K562 (cell line): ENCODE data around the gene VDAC1. TPM values are rescaled to one million over a fixed set of nuclear protein-coding genes. Genes with fewer than 3 reads are reported as not detected.

Source experiments
- ATAC-seq: fragments of 200-7000 bp; cut with Tn5 transposase; 3 replicates; pipeline ENCODE4 v1.9.1; 2020; ENCODE audit warnings: moderate library complexity
- BruUV-seq: library from RNA; stranded (reverse); fragments of 400-500 nt; replicated peaks from 2 replicates; lab custom pipeline; 2021; lab: Mats Ljungman, UMichigan
- CTCF ChIA-PET: fragments of 300-600 bp; formaldehyde crosslinking; extraction: SDS; loops from one replicate; lab custom pipeline; 2021; ENCODE audit warnings: low intra/inter-chr PET ratio; lab: Yijun Ruan, JAX
- POLR2A ChIA-PET: fragments of 300-600, 350-650 bp; sonication (Branson Sonifier 250); formaldehyde crosslinking; extraction: SDS; loops from one replicate; lab custom pipeline; 2021; ENCODE audit warnings: antibody characterized with exemption, inconsistent platforms; lab: Yijun Ruan, JAX
- DNase-seq, 4 experiments: peaks; one replicate each; pipeline versions ENCODE4 v3.0.0 to v3.0.0-alpha.2; 2011 to 2018; ENCODE audit warnings: low spot score in 3 of 4, mixed read lengths in 3 of 4; ENCODE audit errors: extremely low read depth in 1 of 4
- FAIRE-seq: peaks from 2 replicates; lab custom pipeline; 2011; peaks lifted over from hg19 to GRCh38; lab: Jason Lieb, UNC
- H2AFZ ChIP-seq: 2 replicates; pipeline ENCODE4 v1.6.0; 2011; ENCODE audit warnings: low read depth, low read length, control low read depth, inconsistent platforms
- H3K27ac ChIP-seq: fragments of 200-600 bp; 3 replicates; pipeline ENCODE4 v1.8.0; 2011; ENCODE audit warnings: low read depth, mild to moderate bottlenecking, control low read depth, inconsistent platforms, low read length, moderate library complexity, mixed read lengths; ENCODE audit errors: extremely low read depth
- H3K27me3 ChIP-seq, 2 experiments: fragments of 300-600 bp in 1 of 2; 2 replicates in 1 of 2; 3 replicates in 1 of 2; pipeline versions ENCODE4 v1.6.0 to v1.8.0; 2011; ENCODE audit warnings: inconsistent platforms in 2 of 2, low read length in 2 of 2, mild to moderate bottlenecking in 1 of 2, mixed read lengths in 1 of 2, moderate library complexity in 1 of 2; ENCODE audit not compliant: control insufficient read depth in 2 of 2, insufficient read depth in 2 of 2
- H3K36me3 ChIP-seq: fragments of 300-600 bp; 3 replicates; pipeline ENCODE4 v1.8.0; 2011; ENCODE audit warnings: mild to moderate bottlenecking, low read length, inconsistent platforms; ENCODE audit not compliant: control insufficient read depth, insufficient read depth
- H3K4me1 ChIP-seq, 2 experiments: fragments of 200-600 bp in 1 of 2; replicated peaks in 1 of 2; 2 replicates in 1 of 2; 3 replicates in 1 of 2; pipeline versions ENCODE4 v1.5.1 to v1.8.0; 2011; ENCODE audit warnings: inconsistent platforms in 2 of 2, low read length in 2 of 2, mild to moderate bottlenecking in 1 of 2, mixed read lengths in 1 of 2, moderate library complexity in 1 of 2; ENCODE audit not compliant: control insufficient read depth in 2 of 2, insufficient read depth in 2 of 2
- H3K4me2 ChIP-seq: 2 replicates; pipeline ENCODE4 v1.6.1; 2011; ENCODE audit warnings: low read length, control low read depth, inconsistent platforms, mixed read lengths; ENCODE audit not compliant: insufficient read depth
- H3K4me3 ChIP-seq: fragments of 200-600 bp; sonication (generic), shearing (Covaris generic); 2 replicates; pipeline ENCODE4 v1.5.1; 2016; ENCODE audit warnings: control low read depth, inconsistent platforms
- H3K79me2 ChIP-seq: fragments of 200-600 bp; 3 replicates; pipeline ENCODE4 v1.8.0; 2011; ENCODE audit warnings: low read length, inconsistent platforms; ENCODE audit not compliant: control insufficient read depth, insufficient read depth
- H3K9ac ChIP-seq, 2 experiments: 2 replicates each; pipeline versions ENCODE4 v1.6.0 to v1.6.1; 2011; ENCODE audit warnings: low read depth in 2 of 2, low read length in 2 of 2, control low read depth in 1 of 2, inconsistent platforms in 1 of 2, mild to moderate bottlenecking in 1 of 2, mixed read lengths in 1 of 2; ENCODE audit not compliant: insufficient read depth in 1 of 2
- H3K9me1 ChIP-seq: one replicate; pipeline ENCODE4 v1.6.0; 2011; ENCODE audit warnings: inconsistent platforms, mild to moderate bottlenecking, low read length, moderate library complexity; ENCODE audit not compliant: control insufficient read depth, insufficient read depth
- H3K9me3 ChIP-seq: replicated peaks from 2 replicates; pipeline ENCODE4 v1.5.1; 2011; ENCODE audit warnings: low read depth, low read length, inconsistent platforms; ENCODE audit not compliant: control insufficient read depth, insufficient read depth
- H4K20me1 ChIP-seq: replicated peaks from 2 replicates; pipeline ENCODE4 v1.6.1; 2011; ENCODE audit warnings: low read length, inconsistent platforms, mixed read lengths; ENCODE audit not compliant: control insufficient read depth, insufficient read depth
- BCOR ChIP-seq: fragments of 450-650 bp; IDR thresholded peaks from 2 replicates; pipeline ENCODE4 v1.6.1; 2016
- ELF4 ChIP-seq: fragments of 450-650 bp; formaldehyde crosslinking; IDR thresholded peaks from 2 replicates; pipeline ENCODE4 v1.4.0; 2022; ENCODE audit warnings: missing genetic modification characterization
- GATAD2A ChIP-seq: fragments of 450-650 bp; IDR thresholded peaks from 2 replicates; pipeline ENCODE4 v1.6.1; 2017
- HBP1 ChIP-seq: fragments of 450-650 bp; formaldehyde crosslinking; IDR thresholded peaks from 2 replicates; pipeline ENCODE4 v1.4.0; 2022; ENCODE audit warnings: missing genetic modification characterization
- HDGF ChIP-seq: fragments of 450-650 bp; IDR thresholded peaks from 2 replicates; pipeline ENCODE4 v1.6.1; 2016
- HMG20A ChIP-seq: fragments of 450-650 bp; formaldehyde crosslinking; conservative IDR thresholded peaks from 2 replicates; pipeline ENCODE4 v1.4.0; 2020; ENCODE audit warnings: mild to moderate bottlenecking, mixed read lengths
- LARP7 ChIP-seq: fragments of 450-650 bp; IDR thresholded peaks from 2 replicates; pipeline ENCODE4 v1.6.1; 2016
- MLLT1 ChIP-seq, 2 experiments: fragments of 450-650 bp; IDR thresholded peaks; 2 replicates each; pipeline ENCODE4 v1.6.1; 2016
- PHB2 ChIP-seq: fragments of 450-650 bp; IDR thresholded peaks from 2 replicates; pipeline ENCODE4 v1.6.1; 2017; ENCODE audit warnings: low read depth
- SMAD4 ChIP-seq: fragments of 250-450 bp; sonication (Bioruptor Pico); conservative IDR thresholded peaks from 2 replicates; pipeline ENCODE4 v1.8.0; 2021; ENCODE audit warnings: inconsistent platforms, mild to moderate bottlenecking, moderate library complexity
- ZBED1 ChIP-seq: IDR thresholded peaks from 2 replicates; pipeline ENCODE4 v1.6.1; 2014
- ZNF263 ChIP-seq: sonication (generic); formaldehyde crosslinking; IDR thresholded peaks from 2 replicates; pipeline ENCODE4 v1.8.0; 2022; ENCODE audit warnings: mild to moderate bottlenecking, missing genetic modification reagents, borderline replicate concordance
- ZNF512 ChIP-seq: IDR thresholded peaks from 2 replicates; pipeline ENCODE4 v1.6.1; 2016; ENCODE audit warnings: missing genetic modification characterization, missing compliant biosample characterization
- ZNF518B ChIP-seq: fragments of 250-450 bp; sonication (Bioruptor Pico); IDR thresholded peaks from 2 replicates; pipeline ENCODE4 v1.5.0; 2021; ENCODE audit warnings: mild to moderate bottlenecking, moderate library complexity
- WGBS: fragments of 100-300 bp; shearing (Covaris generic); methylation state at CpG from one replicate; pipeline ENCODE4 v1.1.6; 2016; ENCODE audit warnings: low coverage, mixed read lengths; ENCODE audit not compliant: insufficient coverage; ENCODE audit errors: missing lambda C conversion rate; 5-methylcytosine and 5-hydroxymethylcytosine counted together
- in situ Hi-C: fragments of 300-500 bp; cut with MboI; formaldehyde crosslinking; loops from 4 replicates; pipeline ENCODE4 v1.15.0; 2018; ENCODE audit warnings: inconsistent platforms, mixed read lengths
- intact Hi-C: fragments of 100-400 bp; cut with micrococcal nuclease; formaldehyde crosslinking; loops from 2 replicates; pipeline ENCODE4 v1.14.2; 2022
- polyA plus RNA-seq, 8 experiments: library from polyadenylated mRNA; depleted of rRNA in 4 of 8; stranded (reverse) in 5 of 8; unstranded in 3 of 8; fragments of >200 nt; fragmentation: Nextera tagmentation in 2 of 8; fragmentation: Illumina TruSeq in 1 of 8; extraction: Ambion mirVana in 2 of 8; extraction: Trizol in 1 of 8; gene quantifications; 2 replicates each; pipeline versions ENCODE4 v1.2.1 to v1.2.3, GENCODE V29; 2011 to 2014; ENCODE audit warnings: inconsistent platforms in 1 of 8, missing spikeins in 1 of 8
- total RNA-seq, 7 experiments: library from RNA; depleted of rRNA in 6 of 7; stranded (reverse); fragments of >200 nt in 6 of 7; fragmentation: Illumina TruSeq in 2 of 7; extraction: Trizol in 2 of 7; gene quantifications; 2 replicates each; pipeline versions ENCODE4 v1.2.1 to v1.2.3, GENCODE V29; 2011 to 2021; ENCODE audit warnings: low replicate concordance in 1 of 7

Gene VDAC1
- total and polyA plus RNA-seq, 9 of the 15 experiments (the other 6 are each of a cell fraction or from before 2014, with no cell fraction given): 168 to 366 (median 293) TPM

- TF ChIP-seq ZNF518B: no peak
- TF ChIP-seq SMAD4 (CRISPR knock-in tag): no peak
Measured at GRCh38 chr5:133934311-133934710, 70.5 kb downstream of the VDAC1 start (continued).

GRCh38 chr5:133933670-133934295 lies 71.0 kb downstream of the VDAC1 start:
- intact Hi-C loops: no loop called here
- TF ChIP-seq PHB2 (peak; percentile 49; the same call in 1 of the 2 replicates), GATAD2A (0 out of 2 replicates have a peak, but pooled peaks have one; percentile 26), ZNF512 (tag) (peak; percentile 15; the same call in 1 of the 2 replicates), ZNF263 (CRISPR knock-in tag) (peak; percentile 42; the same call in 1 of the 2 replicates), MLLT1 (IDR thresholded peaks at IDR 0.05) (peak; percentile 42 to 62; a peak in 1 of 4 replicates), HMG20A (CRISPR knock-in tag) (no peak), LARP7 (0 out of 2 replicates have a peak, but pooled peaks have one; percentile 57), HBP1 (CRISPR knock-in tag) (no peak), ELF4 (CRISPR knock-in tag) (0 out of 2 replicates have a peak, but pooled peaks have one; percentile 58), HDGF (0 out of 2 replicates have a peak, but pooled peaks have one; percentile 16), ZBED1 (no peak), BCOR (no peak)

More at GRCh38 chr5:133933670-133934295, 71.0 kb downstream of the VDAC1 start:
- DNase-seq: peak in 2 of 4 experiments; percentile 21 to 22
- FAIRE-seq: no peak
- Histone ChIP-seq H3K36me3 (no peaks in the 10 kb centered on the region), H3K9me3 (no peaks in the 10 kb centered on the region; the same call in 1 of the 2 replicates), H2AFZ (peak overlapping the region; percentile 87), H4K20me1 (no peaks in the 10 kb centered on the region), H3K27ac (peak overlapping the region; percentile 85), H3K4me1 (peaks cover 66 to 79% of the 10 kb centered on the region in 2 experiments), H3K79me2 (no peaks in the 10 kb centered on the region), H3K27me3 (no peaks in the 10 kb centered on the region), H3K4me3 (no peak overlapping the region), H3K9me1 (peaks cover 6% of the 10 kb centered on the region), H3K4me2 (peak overlapping the region; percentile 17; the same call in 1 of the 2 replicates), H3K9ac (peak overlapping the region; percentile 57 to 76)
- no TSS peak for BruUV-seq
- WGBS: 71% methylated on average over 8 of the region's 12 CpGs
- ATAC-seq: no peak
- in situ Hi-C loops: no loop called here
- CTCF ChIA-PET: no interaction called here
- POLR2A ChIA-PET: no interaction called here
